Esophagus (tissue), 2 donors: ENCODE results near the gene MT1X. TPM values are rescaled to one million over a fixed set of nuclear protein-coding genes. Genes with fewer than 3 reads are reported as not detected.
"Not testable (repeated sequence)": the region's sequence is repeated elsewhere in the genome, so short reads cannot be mapped to it uniquely, and the experiment has no call there.

Experiments used
- H3K27ac ChIP-seq, 2 donors: one replicate each; pipeline ENCODE4 v1.5.1; 2013; ENCODE audit warnings: low read depth in 2 of 2, mild to moderate bottlenecking in 2 of 2, inconsistent platforms in 1 of 2, low read length in 1 of 2, moderate library complexity in 1 of 2
- H3K27me3 ChIP-seq, 2 donors: one replicate each; pipeline ENCODE4 v1.6.1; 2013; ENCODE audit warnings: low read length in 2 of 2, control low read depth in 1 of 2, mild to moderate bottlenecking in 1 of 2; ENCODE audit not compliant: insufficient read depth in 2 of 2, control insufficient read depth in 1 of 2
- H3K36me3 ChIP-seq, 2 donors: one replicate each; pipeline ENCODE4 v1.6.1; 2013; ENCODE audit warnings: low read length in 1 of 2; ENCODE audit not compliant: control insufficient read depth in 2 of 2, insufficient read depth in 2 of 2
- H3K4me1 ChIP-seq, 2 donors: one replicate each; pipeline ENCODE4 v1.6.1; 2013; ENCODE audit warnings: low read length in 1 of 2; ENCODE audit not compliant: control insufficient read depth in 2 of 2, insufficient read depth in 2 of 2
- H3K4me3 ChIP-seq, 2 donors: one replicate each; pipeline ENCODE4 v1.5.1; 2013; ENCODE audit warnings: low read length in 2 of 2, mild to moderate bottlenecking in 2 of 2, low read depth in 1 of 2, moderate library complexity in 1 of 2
- H3K9me3 ChIP-seq, 2 donors: one replicate each; pipeline ENCODE4 v1.6.1; 2013; ENCODE audit warnings: mild to moderate bottlenecking in 2 of 2, low read depth in 1 of 2, low read length in 1 of 2, moderate library complexity in 1 of 2; ENCODE audit not compliant: control insufficient read depth in 2 of 2, insufficient read depth in 1 of 2
- WGBS, 2 donors: extraction: QIAGEN DNeasy Blood & Tissue Kit; methylation state at CpG; one replicate each; pipeline ENCODE4 v1.1.7; 2013; 5-methylcytosine and 5-hydroxymethylcytosine counted together
- polyA plus RNA-seq, 2 donors: library from polyadenylated mRNA; stranded (reverse); fragments of 200-250 nt; gene quantifications; one replicate each; pipeline ENCODE4 v1.2.3, GENCODE V29; 2013
- donor health status: healthy with polysubstance abuse.
- donor health status: Bipolar disorder and iron deficiency.

MT1X gene
- polyA plus RNA-seq, 2 donors = 1,462 to 1,505 TPM

DNA sequence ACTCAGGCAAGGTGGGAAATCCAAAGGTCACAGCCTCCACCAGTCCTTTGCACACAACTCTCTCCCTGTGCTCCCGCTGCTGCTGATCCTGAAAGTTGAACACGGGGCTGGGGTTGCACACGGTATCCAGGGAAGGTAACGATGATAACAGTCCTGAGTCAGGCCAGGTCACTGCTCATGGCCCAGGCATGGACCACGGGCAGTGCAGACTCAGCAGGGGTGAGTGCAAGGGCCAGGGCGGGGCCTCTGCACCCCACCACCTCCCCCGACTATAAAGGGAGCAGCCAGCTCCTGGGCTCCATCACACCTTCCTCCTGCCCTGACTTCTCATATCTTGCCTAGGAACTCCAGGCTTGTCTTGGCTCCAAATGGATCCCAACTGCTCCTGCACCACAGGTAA lies 30.7 kb upstream of the MT1X start, which contains the start of gene MT1B:
MT1B (plus strand) TSS at position 301 of the 400 bp plus-strand sequence; CDS start at position 369, 68 bp downstream.
- Histone ChIP-seq H3K27me3 (no peaks in the 10 kb centered on the region), H3K9me3 (no peaks in the 10 kb centered on the region), H3K36me3 (no peaks in the 10 kb centered on the region), H3K4me1 (peaks cover 0 to 2% of the 10 kb centered on the region in 2 donors), H3K4me3 (no peak within 1 kb of the TSS), H3K27ac (no peak within 1 kb of the TSS)
- 73 to 80% methylated on average over 7 of the region's 7 CpGs for WGBS, 2 donors

DNA sequence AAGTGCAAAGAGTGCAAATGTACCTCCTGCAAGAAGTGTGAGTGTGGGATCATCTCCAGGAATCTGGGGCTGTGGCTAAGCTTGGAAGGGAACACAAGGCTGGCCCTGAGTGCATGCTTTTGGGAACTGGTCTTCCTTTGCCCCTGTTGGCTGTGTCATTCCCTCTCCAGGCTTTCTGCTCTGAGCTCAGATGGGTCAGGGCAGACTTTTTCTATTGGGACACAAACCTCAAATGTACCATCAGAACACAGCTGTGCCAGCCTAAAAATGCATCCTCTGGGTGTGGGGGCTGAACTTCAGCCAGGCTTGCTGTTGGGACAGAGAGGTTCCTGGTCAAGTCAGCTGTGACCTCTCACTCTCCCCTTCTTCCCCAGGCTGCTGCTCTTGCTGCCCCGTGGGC lies 29.7 kb upstream of the MT1X start:
- Histone ChIP-seq H3K4me1 (peaks cover 0 to 5% of the 10 kb centered on the region in 2 donors), H3K27ac (no peak overlapping the region), H3K4me3 (no peak overlapping the region), H3K27me3 (no peaks in the 10 kb centered on the region), H3K36me3 (no peaks in the 10 kb centered on the region), H3K9me3 (no peaks in the 10 kb centered on the region)
- WGBS, 2 donors = 40 to 53% methylated on average over 1 of the region's 1 CpG

- no peaks in the 10 kb centered on the region for H3K9me3 ChIP-seq
- H3K4me3 ChIP-seq = no peak overlapping the region
- 82 to 83% methylated on average over 7 of the region's 7 CpGs for WGBS, 2 donors
- no peaks in the 10 kb centered on the region for H3K27me3 ChIP-seq
- no peak overlapping the region for H3K27ac ChIP-seq
- no peaks in the 10 kb centered on the region for H3K36me3 ChIP-seq
- H3K4me1 ChIP-seq = peaks cover 0 to 6% of the 10 kb centered on the region in 2 donors
Observed at GRCh38 chr16:56653218-56653617, 29.1 kb upstream of the MT1X start.

DNA sequence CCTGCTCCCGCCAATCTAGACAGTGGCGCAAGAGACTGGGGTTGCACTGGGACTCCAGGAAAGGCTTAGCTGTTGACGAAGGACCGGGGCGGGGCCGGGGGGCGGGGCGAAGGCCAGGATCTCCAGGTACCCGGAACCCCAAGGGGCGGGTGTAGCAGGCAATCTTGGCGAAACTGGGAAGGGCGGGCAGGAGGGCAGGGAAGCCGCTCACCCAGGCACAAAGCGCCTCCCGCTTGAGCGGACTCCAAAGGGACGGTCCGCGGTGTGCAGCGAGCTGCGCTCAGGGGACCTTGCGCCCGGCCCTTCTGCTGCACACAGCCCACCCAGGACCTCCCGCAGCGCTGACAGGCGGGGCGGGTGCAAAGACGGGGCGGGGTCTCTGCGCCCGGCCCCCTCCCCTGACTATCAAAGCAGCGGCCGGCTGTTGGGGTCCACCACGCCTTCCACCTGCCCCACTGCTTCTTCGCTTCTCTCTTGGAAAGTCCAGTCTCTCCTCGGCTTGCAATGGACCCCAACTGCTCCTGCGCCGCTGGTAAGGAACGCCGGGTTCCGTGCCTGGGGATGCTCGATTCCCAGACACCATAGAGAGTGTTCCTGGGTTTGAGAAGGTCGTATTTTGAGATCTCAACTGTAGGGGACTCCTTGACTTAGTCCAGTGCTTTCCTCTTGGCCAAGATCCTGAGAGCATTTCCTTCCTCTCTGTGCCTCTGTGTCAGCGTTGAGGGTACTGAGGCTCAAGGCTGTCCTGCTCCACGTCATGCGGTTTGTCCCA lies 24.5 kb upstream of the MT1X start, which contains the start of gene MT1F:
MT1F (plus strand) TSS at position 405 of the 772 bp plus-strand sequence; CDS start at position 505, 100 bp downstream.
- Histone ChIP-seq H3K27ac (peak within 1 kb of the TSS; percentile 10 to 28), H3K9me3 (peaks cover 0 to 2% of the 10 kb centered on the region in 2 donors), H3K36me3 (no peaks in the 10 kb centered on the region), H3K4me3 (peak within 1 kb of the TSS; percentile 44 to 53), H3K27me3 (no peaks in the 10 kb centered on the region), H3K4me1 (peaks cover 0 to 6% of the 10 kb centered on the region in 2 donors)
- WGBS, 2 donors = 1 to 2% methylated on average over 46 of the region's 46 CpGs

DNA sequence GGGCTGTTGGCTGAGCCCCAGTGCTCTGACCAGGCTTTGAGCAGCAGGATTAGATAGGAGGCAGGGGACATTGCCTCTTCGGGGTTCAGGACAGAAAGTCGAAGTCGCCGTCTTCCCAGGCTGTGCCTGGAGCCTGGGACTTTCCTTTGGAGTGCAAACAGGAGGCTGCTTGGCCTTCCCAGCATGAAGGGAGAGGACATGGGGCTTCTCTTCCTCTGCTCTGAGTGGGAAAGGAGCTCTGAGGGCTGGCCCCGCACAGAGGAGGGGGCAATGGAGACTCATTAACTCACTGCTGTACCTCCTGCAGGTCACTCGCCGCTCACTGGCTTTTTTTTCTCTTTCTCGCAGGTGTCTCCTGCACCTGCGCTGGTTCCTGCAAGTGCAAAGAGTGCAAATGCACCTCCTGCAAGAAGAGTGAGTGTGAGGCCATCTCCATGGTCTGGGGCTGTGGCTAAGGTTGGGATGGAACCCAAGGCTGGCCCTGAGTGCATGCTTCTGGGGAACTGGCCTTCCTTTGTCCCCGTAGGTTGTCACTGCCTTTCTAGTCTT lies 23.9 kb upstream of the MT1X start:
- Histone ChIP-seq H3K36me3 (no peaks in the 10 kb centered on the region), H3K27me3 (no peaks in the 10 kb centered on the region)
- WGBS, 2 donors = 34 to 48% methylated on average over 10 of the region's 10 CpGs

GRCh38 chr16:56662357-56663354 lies 19.6 kb upstream of the MT1X start:
- peaks cover 0 to 2% of the 10 kb centered on the region in 2 donors for H3K9me3 ChIP-seq
- no peak overlapping the region for H3K4me3 ChIP-seq
- peaks cover 0 to 5% of the 10 kb centered on the region in 2 donors for H3K4me1 ChIP-seq
- no peak overlapping the region for H3K27ac ChIP-seq
- H3K36me3 ChIP-seq = no peaks in the 10 kb centered on the region
- H3K27me3 ChIP-seq = no peaks in the 10 kb centered on the region
- 25 to 33% methylated on average over 44 to 48 of the region's 48 CpGs for WGBS, 2 donors

More for the DNA sequence above, 23.9 kb upstream of the MT1X start:
- H3K4me3 ChIP-seq = peak overlapping the region in 1 of 2 donors; percentile 44
- H3K4me1 ChIP-seq = peaks cover 0 to 5% of the 10 kb centered on the region in 2 donors
- no peak overlapping the region for H3K27ac ChIP-seq
- H3K9me3 ChIP-seq = peaks cover 0 to 2% of the 10 kb centered on the region in 2 donors

DNA sequence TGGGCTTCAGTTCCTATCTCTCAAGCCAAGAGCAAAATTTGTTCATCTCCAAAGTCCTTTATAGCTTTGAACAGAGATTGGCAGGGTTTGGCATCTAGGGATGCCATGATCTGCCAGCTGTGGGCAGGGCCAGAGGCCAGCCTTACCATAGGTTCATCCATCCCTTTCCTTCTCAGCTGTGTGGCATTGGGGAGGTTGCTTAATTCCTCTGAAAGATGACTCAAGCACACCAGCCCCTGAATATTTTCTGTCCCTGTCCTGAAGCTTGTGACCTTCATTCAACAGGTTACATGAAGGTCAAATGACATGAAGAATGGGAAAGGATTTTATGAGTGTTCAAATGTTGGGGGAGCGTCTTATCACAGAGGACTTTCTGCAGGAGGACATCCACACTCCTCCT lies 17.8 kb upstream of the MT1X start:
- no peak overlapping the region for H3K27ac ChIP-seq
- H3K27me3 ChIP-seq = peaks cover 0 to 3% of the 10 kb centered on the region in 2 donors
- H3K36me3 ChIP-seq = no peaks in the 10 kb centered on the region
- H3K4me1 ChIP-seq = peaks cover 7 to 15% of the 10 kb centered on the region in 2 donors
- H3K4me3 ChIP-seq = no peak overlapping the region
- WGBS, 2 donors = 96 to 98% methylated on average over 1 of the region's 1 CpG
- H3K9me3 ChIP-seq = peaks cover 0 to 2% of the 10 kb centered on the region in 2 donors

DNA sequence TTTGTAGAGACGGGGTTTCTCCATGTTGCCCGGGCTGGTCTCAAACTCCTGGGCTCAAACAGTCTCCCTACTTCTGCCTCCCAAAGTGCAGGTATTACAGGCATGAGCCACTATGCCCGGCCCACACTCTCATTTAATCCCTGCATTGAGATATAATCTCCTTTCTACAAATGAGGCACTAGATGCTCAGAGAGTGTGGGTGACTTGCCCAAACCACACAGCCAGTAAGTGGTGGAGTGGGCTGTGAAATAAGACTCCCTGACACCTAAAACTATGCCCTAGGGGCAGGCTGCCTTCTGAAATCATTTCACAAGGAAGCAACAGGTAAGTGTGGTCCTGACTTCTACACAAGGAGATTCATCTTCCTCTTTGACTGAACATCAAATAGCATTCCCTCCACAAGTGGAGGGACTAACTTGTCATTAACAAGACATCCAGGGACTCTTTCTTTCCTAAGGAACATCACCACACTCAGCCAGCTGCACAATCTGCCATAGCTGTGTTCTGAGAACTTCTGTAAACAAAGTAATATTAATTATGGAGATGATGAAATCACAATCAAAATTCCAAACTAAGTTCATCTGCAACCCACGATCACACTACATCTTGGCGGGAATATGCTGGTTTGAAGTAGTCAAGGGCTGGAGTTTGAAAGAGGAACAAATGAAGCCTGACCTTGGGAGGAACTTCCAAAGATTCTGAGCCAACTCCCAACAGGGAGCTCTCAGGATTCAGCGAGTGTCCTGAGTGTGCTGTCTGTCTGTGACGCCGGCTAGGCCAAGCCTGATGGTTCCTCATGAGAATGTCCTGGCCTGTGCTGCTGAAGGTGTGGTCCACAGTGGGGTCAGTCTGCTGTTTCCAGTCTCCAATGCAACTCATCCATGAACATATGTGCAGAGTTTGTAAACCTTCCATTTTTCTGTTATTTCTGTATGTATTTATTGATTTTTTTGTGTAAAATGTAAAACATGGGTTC lies 16.7 kb upstream of the MT1X start:
- Histone ChIP-seq H3K27ac (peak overlapping the region in 1 of 2 donors; percentile 22), H3K4me1 (peaks cover 9 to 17% of the 10 kb centered on the region in 2 donors)
- not testable (repeated sequence) for H3K4me3 ChIP-seq, H3K36me3 ChIP-seq, H3K9me3 ChIP-seq, H3K27me3 ChIP-seq
- WGBS, 2 donors = 71 to 74% methylated on average over 8 of the region's 8 CpGs
